ENCODE results near the gene TBX5.

The TBX5 gene

GRCh38 chr12:114406316-114406983, 506 bp upstream of the TBX5 start:
- DNase-seq (ENCODE audit: low read depth), result no peak

DNA sequence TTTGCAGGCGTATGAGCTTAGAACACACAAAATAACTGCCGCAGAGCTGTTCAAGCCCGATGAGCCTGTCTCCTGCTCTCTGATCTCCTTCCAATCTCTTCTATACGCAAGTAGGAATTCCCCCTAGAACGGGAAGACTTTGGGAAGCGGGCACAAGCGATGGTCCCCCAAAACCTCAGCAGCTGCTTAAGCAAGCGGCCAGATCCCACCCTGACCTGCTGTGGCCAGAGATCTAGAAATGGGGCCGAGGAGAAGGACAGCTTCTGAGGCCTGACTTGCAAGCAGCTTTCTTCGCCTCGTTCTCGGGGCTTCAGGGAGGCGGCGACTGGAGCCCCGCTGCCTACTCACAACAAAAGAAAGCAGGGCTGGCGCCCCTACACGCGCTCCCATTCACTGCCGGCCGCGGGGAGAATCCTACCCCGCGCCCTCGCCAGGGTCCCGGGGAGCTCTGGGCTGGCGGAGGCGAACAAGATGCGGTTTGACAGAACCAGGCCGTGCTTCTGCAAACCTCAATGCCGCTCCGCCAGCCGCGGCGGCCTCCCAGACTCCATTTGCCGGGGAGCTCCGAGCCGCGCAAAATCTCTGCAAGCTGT, 922 bp downstream of the TBX5 start:
- no peak for DNase-seq (ENCODE audit: low read depth)

- DNase-seq (ENCODE audit: low read depth), result no peak
These were observed 1.6 kb downstream of the TBX5 start for GRCh38 chr12:114404083-114404925.

- DNase-seq (ENCODE audit: low read depth), result no peak
These were observed 2.3 kb downstream of the TBX5 start for GRCh38 chr12:114403690-114404066.

- no peak for DNase-seq (ENCODE audit: low read depth)
These were observed 2.8 kb downstream of the TBX5 start for GRCh38 chr12:114403011-114403689.

DNA sequence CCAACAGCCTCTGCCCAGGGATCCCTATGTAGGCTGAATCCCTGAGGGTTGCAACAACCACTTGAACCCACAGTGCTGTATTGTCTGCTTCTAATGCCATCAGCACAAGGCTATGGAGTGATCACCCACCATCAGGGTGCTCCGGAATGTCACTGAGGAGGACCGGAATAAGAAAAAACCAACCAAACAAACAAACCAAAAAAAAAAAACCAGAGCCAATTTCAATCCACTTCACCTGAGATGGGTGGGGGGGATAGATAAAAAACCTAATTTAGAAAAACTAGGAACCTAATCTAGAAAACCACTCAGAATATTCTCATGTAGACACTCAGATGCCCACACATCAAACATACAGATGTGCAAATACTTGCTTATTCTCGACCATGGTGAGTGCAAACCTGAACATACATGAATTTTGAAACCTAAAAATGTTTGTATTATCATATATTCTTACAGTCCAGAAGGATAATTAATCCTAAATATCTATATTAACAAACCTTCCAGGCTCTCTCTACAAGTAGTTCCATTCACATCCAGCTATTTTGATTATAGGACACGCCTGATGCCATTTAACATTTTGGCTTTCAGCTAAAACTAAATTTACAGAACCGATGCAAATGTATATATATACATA, 3.7 kb downstream of the TBX5 start:
- DNase-seq (ENCODE audit: low read depth), result no peak

DNA sequence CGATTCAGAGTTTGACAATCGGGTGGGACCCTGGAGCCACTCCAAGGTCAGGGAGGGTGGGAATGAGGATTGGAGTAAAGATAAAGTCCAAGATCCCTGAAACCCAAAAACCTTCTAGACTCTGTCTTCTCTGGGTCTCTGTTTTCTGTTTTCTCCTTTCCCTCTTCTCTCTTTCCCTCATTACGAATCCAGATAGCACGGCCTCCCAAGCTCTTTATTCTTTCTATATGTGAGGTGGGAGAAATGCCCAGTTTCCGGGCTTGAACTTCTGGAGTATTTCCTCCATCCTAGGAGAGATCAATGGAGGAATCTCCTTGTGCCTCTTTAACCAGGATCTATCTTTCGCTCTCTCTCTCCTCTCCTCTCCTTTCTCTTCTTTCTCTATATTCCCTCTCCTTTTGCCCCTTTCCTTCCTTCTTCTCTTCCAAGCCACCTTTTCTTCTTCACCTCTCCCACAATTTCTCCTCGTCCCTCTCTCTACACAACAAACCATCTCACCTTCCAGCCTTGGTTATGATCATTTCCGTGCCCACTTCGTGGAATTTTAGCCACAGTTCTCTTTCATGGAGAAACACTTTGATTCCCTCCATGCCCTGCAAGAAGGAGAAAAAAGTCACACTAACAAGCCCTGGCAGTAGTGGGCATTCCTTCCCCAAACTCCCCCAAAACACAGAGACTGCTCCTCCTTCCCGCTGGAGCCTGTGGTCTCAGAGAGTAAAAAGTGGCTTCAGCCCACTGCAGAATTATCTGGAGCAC, 4.4 kb downstream of the TBX5 start:
- no peak for DNase-seq (ENCODE audit: low read depth)

- DNase-seq (ENCODE audit: low read depth), result no peak
These were observed 5.0 kb downstream of the TBX5 start for GRCh38 chr12:114400925-114401324.

DNA sequence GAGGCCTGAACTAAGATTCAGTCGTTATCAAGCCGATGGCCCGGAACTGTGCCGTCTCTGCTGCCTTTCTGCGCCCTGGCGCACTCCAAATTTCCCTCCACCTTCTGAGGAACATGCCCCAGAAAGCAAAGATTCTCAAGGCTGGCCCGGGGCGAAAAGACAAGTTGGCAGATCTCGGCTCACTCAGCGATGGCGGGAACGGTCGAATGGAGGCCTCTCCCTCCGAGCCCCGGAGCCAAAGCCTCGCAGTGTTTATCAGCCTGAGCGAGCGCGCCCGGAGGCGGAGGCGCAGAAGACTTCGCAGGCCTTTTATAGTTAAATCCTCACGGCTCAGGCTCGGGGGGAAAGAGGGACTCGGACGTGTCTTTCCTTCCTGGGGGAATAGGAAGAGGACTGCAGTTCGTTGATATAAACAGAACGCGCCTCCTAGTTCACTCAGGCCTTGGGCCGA, 5.6 kb downstream of the TBX5 start:
- no peak for DNase-seq (ENCODE audit: low read depth)

DNA sequence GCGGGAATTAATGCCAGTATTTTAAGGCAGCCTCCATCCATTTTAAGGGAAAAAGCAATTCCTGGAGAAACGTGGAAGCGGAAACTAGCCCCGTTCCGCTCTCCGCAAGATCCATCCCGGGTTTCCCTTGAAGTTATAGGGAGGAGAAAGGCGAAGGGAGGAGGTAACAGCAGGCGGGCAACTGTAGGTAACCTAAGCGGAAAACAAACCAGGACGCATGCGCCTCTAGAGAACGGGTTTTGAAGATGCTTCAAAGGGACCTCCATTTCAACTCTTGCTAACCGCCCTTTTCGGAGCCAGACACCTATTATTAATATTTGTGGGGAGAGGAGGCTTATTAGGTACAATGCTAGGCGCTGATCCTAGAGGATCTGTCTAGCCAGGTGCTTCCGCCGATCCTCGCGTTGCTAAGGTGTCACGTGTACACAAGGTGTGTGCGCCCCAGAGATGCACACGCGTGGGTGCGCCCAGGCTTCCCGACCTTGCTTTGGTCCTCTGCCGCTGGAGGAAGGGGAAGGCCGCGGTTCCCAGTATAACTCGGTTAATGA, 6.2 kb downstream of the TBX5 start:
- no peak for DNase-seq (ENCODE audit: low read depth)

- DNase-seq (ENCODE audit: low read depth), result no peak
These were observed 7.7 kb downstream of the TBX5 start for GRCh38 chr12:114397978-114398881.

DNA sequence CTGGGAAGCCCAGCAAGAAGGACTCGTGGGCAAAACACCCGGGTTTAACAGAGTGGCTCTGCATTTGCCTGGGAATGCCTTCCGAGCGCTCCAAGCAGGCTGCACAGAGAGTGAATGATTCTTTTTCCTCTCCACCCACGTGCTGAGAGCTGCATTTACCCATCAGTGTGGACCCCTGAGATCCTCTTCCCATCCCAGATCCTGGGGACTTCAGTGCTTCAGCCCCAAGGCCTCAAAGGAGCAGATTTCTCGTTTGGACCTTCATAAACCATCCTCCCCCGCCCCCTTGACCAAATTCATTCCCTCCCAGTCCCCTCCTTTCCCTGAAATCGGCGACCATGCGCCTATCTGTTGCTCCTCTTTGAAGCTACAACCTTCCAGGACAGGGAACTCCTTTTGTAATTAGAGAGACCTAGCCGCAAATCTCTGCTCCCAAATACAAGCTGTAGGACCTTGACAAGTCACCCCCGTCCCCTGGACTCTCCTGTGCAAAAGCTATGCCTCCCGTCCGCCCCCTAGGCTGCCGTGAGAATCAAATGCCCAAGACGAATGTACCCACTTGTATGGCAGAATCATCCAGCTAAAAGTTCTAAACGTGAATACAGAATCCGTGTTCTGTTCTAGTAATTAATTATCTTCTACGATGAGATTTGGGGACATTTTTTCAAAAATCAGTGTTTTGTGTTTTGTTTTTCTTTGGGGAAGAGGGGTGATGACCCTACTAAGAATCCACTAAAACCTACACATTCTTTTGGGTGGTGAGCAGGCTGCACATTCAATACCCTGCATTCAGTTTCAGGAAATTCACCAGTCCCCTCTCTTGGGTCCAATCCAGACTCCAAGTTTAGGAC, 8.8 kb downstream of the TBX5 start:
- DNase-seq (ENCODE audit: low read depth), result no peak

- DNase-seq (ENCODE audit: low read depth), result no peak
These were observed 9.6 kb downstream of the TBX5 start for GRCh38 chr12:114396153-114396868.

GRCh38 chr12:114395755-114396152, 10.2 kb downstream of the TBX5 start:
- DNase-seq (ENCODE audit: low read depth), result no peak

- no peak for DNase-seq (ENCODE audit: low read depth)
These were observed 10.7 kb downstream of the TBX5 start for GRCh38 chr12:114395233-114395632.

GRCh38 chr12:114393569-114393968, 12.4 kb downstream of the TBX5 start:
- DNase-seq (ENCODE audit: low read depth), result no peak

GRCh38 chr12:114392909-114393308, 13.0 kb downstream of the TBX5 start:
- no peak for DNase-seq (ENCODE audit: low read depth)

- no peak for DNase-seq (ENCODE audit: low read depth)
These were observed 14.9 kb downstream of the TBX5 start for GRCh38 chr12:114391088-114391487.
